DOHH2 (cell line): Measurements from ENCODE around the gene RPL32.

ENCODE experiments used
- H3F3A ChIP-seq: fragments of 200-600 bp; sonication (generic), shearing (Covaris generic); 2 replicates; pipeline ENCODE4 v1.6.0; 2016; ENCODE audit warnings: antibody characterized with exemption, mild to moderate bottlenecking; ENCODE audit not compliant: control insufficient read depth, insufficient read depth
- H3K27ac ChIP-seq: fragments of 200-600 bp; sonication (generic); 2 replicates; pipeline ENCODE4 v1.5.1; 2014; ENCODE audit warnings: low read depth, mild to moderate bottlenecking, low read length, moderate library complexity
- H3K27me3 ChIP-seq: fragments of 200-600 bp; sonication (generic); 2 replicates; pipeline ENCODE4 v1.6.1; 2014; ENCODE audit warnings: mild to moderate bottlenecking, low read length, mixed read lengths; ENCODE audit not compliant: control insufficient read depth
- H3K36me3 ChIP-seq: fragments of 200-600 bp; sonication (generic); 2 replicates; pipeline ENCODE4 v1.6.1; 2014; ENCODE audit warnings: mild to moderate bottlenecking, low read length, moderate library complexity, mixed read lengths; ENCODE audit not compliant: control insufficient read depth
- H3K4me1 ChIP-seq: fragments of 200-600 bp; sonication (generic); 2 replicates; pipeline ENCODE4 v1.6.1; 2014; ENCODE audit warnings: mild to moderate bottlenecking, low read length, mixed read lengths; ENCODE audit not compliant: control insufficient read depth
- H3K4me2 ChIP-seq: fragments of 200-600 bp; sonication (generic); 2 replicates; pipeline ENCODE4 v1.6.0; 2014; ENCODE audit warnings: mild to moderate bottlenecking, low read length, moderate library complexity
- H3K4me3 ChIP-seq: fragments of 200-600 bp; sonication (generic); 2 replicates; pipeline ENCODE4 v1.5.1; 2014; ENCODE audit warnings: mild to moderate bottlenecking, low read length, mixed read lengths
- H3K79me2 ChIP-seq: fragments of 200-600 bp; sonication (generic); 2 replicates; pipeline ENCODE4 v1.6.1; 2014; ENCODE audit warnings: mild to moderate bottlenecking, low read length, mixed read lengths; ENCODE audit not compliant: control insufficient read depth
- H3K9me2 ChIP-seq: fragments of 200-600 bp; sonication (generic); replicated peaks from 2 replicates; pipeline ENCODE4 v1.6.1; 2014; ENCODE audit warnings: mild to moderate bottlenecking, low read length, mixed read lengths; ENCODE audit not compliant: control insufficient read depth
- H3K9me3 ChIP-seq: fragments of 200-600 bp; sonication (generic); 2 replicates; pipeline ENCODE4 v1.6.1; 2014; ENCODE audit warnings: antibody characterized with exemption, low read length, mixed read lengths; ENCODE audit not compliant: control insufficient read depth, insufficient read depth
- H4K20me1 ChIP-seq: fragments of 200-600 bp; sonication (generic); 2 replicates; pipeline ENCODE4 v1.6.0; 2014; ENCODE audit warnings: low read depth, mild to moderate bottlenecking, antibody characterized with exemption, low read length, moderate library complexity; ENCODE audit not compliant: control insufficient read depth, insufficient read depth
- EZH2phosphoT487 ChIP-seq: fragments of 200-600 bp; sonication (generic); IDR thresholded peaks from 2 replicates; pipeline ENCODE4 v1.6.1; 2017; ENCODE audit warnings: borderline replicate concordance, mild to moderate bottlenecking, antibody characterized with exemption, low read length, moderate library complexity, mixed read lengths
- TF ChIP-seq, protein P1 (sequence below): fragments of 200-600 bp; sonication (generic); IDR thresholded peaks from one replicate; pipeline ENCODE4 v1.5.1; 2014; ENCODE audit warnings: antibody characterized with exemption, mild to moderate bottlenecking, low read depth, low read length; ENCODE audit not compliant: poor library complexity, severe bottlenecking

RPL32 gene

DNA sequence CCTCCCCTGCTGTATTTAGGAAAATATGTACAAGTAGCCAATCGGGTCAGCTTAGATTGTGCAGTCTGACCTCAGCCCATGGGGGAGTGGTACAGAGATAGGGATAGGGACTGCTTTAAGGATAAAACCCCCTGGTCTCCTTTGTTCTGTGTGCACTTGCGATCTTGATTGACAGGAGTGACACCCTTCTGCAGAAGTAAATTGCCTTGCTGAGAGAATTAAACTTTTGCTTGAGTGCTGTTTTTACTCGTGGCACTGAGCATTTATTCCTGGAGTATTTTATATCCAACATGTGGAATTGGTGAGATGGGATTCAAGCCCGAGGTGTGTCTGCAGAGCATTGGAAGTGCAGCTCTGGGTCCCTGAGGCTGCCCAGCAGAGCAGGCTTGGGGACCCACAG is 23.9 kb upstream of the RPL32 start:
- Histone ChIP-seq H3K27me3 (peaks cover 15% of the 10 kb centered on the region), H3K9me3 (no peaks in the 10 kb centered on the region), H3K4me3 (no peak overlapping the region), H4K20me1 (no peaks in the 10 kb centered on the region), H3K27ac (no peak overlapping the region), H3K4me2 (no peak overlapping the region), H3K4me1 (peaks cover 11% of the 10 kb centered on the region), H3K9me2 (no peaks in the 10 kb centered on the region), H3K79me2 (no peaks in the 10 kb centered on the region), H3F3A (no peaks in the 10 kb centered on the region), H3K36me3 (no peaks in the 10 kb centered on the region)
- no peak for TF ChIP-seq EZH2phosphoT487
- TF ChIP-seq, protein P1, sequence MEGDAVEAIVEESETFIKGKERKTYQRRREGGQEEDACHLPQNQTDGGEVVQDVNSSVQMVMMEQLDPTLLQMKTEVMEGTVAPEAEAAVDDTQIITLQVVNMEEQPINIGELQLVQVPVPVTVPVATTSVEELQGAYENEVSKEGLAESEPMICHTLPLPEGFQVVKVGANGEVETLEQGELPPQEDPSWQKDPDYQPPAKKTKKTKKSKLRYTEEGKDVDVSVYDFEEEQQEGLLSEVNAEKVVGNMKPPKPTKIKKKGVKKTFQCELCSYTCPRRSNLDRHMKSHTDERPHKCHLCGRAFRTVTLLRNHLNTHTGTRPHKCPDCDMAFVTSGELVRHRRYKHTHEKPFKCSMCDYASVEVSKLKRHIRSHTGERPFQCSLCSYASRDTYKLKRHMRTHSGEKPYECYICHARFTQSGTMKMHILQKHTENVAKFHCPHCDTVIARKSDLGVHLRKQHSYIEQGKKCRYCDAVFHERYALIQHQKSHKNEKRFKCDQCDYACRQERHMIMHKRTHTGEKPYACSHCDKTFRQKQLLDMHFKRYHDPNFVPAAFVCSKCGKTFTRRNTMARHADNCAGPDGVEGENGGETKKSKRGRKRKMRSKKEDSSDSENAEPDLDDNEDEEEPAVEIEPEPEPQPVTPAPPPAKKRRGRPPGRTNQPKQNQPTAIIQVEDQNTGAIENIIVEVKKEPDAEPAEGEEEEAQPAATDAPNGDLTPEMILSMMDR = no peak

DNA sequence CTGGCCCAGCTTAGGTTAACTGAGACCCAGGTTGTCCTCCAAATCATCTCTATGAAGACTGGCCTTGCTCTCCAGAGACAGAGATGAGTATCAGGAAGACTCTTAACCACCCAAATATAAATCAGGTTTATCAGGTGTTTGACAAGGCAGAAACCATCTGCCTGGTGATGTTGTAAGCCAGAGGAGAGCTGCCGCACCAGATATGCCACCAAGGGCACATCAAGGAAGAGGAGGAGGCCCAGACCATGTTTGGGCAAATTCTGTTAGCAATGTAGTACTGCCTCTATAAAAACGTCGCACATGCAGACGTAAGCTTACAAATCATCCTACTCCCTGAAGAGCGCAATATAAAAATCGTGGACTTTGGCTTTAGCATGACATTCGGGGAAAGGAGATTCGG is 21.0 kb upstream of the RPL32 start:
- no peaks in the 10 kb centered on the region for H3K4me1 ChIP-seq
- no peaks in the 10 kb centered on the region for H3F3A ChIP-seq
- no peaks in the 10 kb centered on the region for H3K36me3 ChIP-seq
- H3K4me2 ChIP-seq = no peak overlapping the region
- no peak overlapping the region for H3K27ac ChIP-seq
- TF ChIP-seq, protein P1 = no peak
- no peak for TF ChIP-seq EZH2phosphoT487
- H3K4me3 ChIP-seq = no peak overlapping the region
- H3K79me2 ChIP-seq = no peaks in the 10 kb centered on the region
- H3K9me2 ChIP-seq = no peaks in the 10 kb centered on the region
- H3K9me3 ChIP-seq = no peaks in the 10 kb centered on the region
- no peaks in the 10 kb centered on the region for H4K20me1 ChIP-seq
- H3K27me3 ChIP-seq = 0 out of 2 replicates have a peak, but pooled peaks cover 2% of the 10 kb centered on the region

DNA sequence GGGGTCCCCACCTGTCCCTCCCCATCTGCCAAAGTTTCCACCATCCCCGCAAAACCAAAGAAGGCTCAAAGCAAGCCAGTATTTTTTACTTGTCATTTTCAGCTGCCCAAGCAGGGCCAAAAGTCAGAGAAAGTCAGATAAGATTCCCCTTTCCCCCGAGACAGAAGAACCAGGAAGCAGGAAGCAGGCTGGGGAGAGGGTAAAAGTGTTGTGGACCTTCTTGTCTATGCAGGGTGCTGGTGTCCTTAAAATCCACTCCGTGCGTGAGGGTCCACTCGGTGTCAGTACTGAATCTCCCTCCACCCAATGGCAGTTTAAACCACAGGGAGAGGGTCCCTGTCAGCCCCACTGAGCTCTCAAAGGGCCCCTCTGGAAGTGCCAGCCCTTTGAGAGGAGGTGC is 20.2 kb upstream of the RPL32 start:
- no peaks in the 10 kb centered on the region for H3K9me3 ChIP-seq
- no peak overlapping the region for H3K27ac ChIP-seq
- no peaks in the 10 kb centered on the region for H3K4me1 ChIP-seq
- H3F3A ChIP-seq = no peaks in the 10 kb centered on the region
- TF ChIP-seq, protein P1 = no peak
- TF ChIP-seq EZH2phosphoT487 = no peak
- no peak overlapping the region for H3K4me3 ChIP-seq
- no peaks in the 10 kb centered on the region for H3K79me2 ChIP-seq
- peaks cover 2% of the 10 kb centered on the region; the same call in 1 of the 2 replicates for H3K27me3 ChIP-seq
- H3K9me2 ChIP-seq = no peaks in the 10 kb centered on the region
- H3K36me3 ChIP-seq = no peaks in the 10 kb centered on the region
- H3K4me2 ChIP-seq = no peak overlapping the region
- H4K20me1 ChIP-seq = no peaks in the 10 kb centered on the region
